ENCODE data around the gene TBXAS1. TPM values are rescaled to one million over a fixed set of nuclear protein-coding genes. Genes with fewer than 3 reads are reported as not detected.

The TBXAS1 gene
- total and polyA plus RNA-seq, 11 donors: 2.0 to 32.0 (median 4.7) TPM

- no peak for DNase-seq
- H3K36me3 ChIP-seq: peaks cover 0 to 66% (median 32%) of the 10 kb centered on the region in 9 donors
- 72 to 79% (median 78%) methylated on average over 3 of the region's 3 CpGs for WGBS, 4 donors
- no peaks in the 10 kb centered on the region for H3K9me3 ChIP-seq
- H3K4me1 ChIP-seq: peaks cover 0 to 67% (median 12%) of the 10 kb centered on the region in 12 donors
- H3K4me3 ChIP-seq: no peak overlapping the region
- TF ChIP-seq CTCF (IDR thresholded peaks at IDR 0.05) (no peak), POLR2A (IDR thresholded peaks at IDR 0.05) (no peak)
- intact Hi-C loops (cut with DNase I): no loop called here
- H3K27me3 ChIP-seq: no peaks in the 10 kb centered on the region
- H3K27ac ChIP-seq: peak overlapping the region in 1 of 12 donors; percentile 62
- ATAC-seq: no peak
These were observed 224.9 kb downstream of the TBXAS1 start for GRCh38 chr7:140053812-140054539.

GRCh38 chr7:140054751-140055150 is 225.7 kb downstream of the TBXAS1 start:
- no peaks in the 10 kb centered on the region for H3K9me3 ChIP-seq
- H3K27me3 ChIP-seq: no peaks in the 10 kb centered on the region
- H3K4me1 ChIP-seq: peaks cover 0 to 67% (median 13%) of the 10 kb centered on the region in 12 donors
- no peak for TF ChIP-seq CTCF (IDR thresholded peaks at IDR 0.05)
- peak overlapping the region in 1 of 12 donors; percentile 62 for H3K27ac ChIP-seq
- peaks cover 0 to 60% (median 32%) of the 10 kb centered on the region in 9 donors for H3K36me3 ChIP-seq
- 64 to 86% (median 83%) methylated on average over 4 of the region's 4 CpGs for WGBS, 4 donors
- ATAC-seq (no peak), DNase-seq (no peak)
- intact Hi-C loops (cut with DNase I): no loop called here
- H3K4me3 ChIP-seq: no peak overlapping the region

- TF ChIP-seq CTCF (IDR thresholded peaks at IDR 0.05) (no peak), POLR2A (IDR thresholded peaks at IDR 0.05) (no peak)
- no peak for ATAC-seq
- 84 to 97% (median 94%) methylated on average over 2 of the region's 2 CpGs for WGBS, 4 donors
- Histone ChIP-seq H3K27me3 (no peaks in the 10 kb centered on the region), H3K4me1 (peaks cover 7 to 75% (median 21%) of the 10 kb centered on the region in 12 donors), H3K36me3 (peaks cover 0 to 60% (median 32%) of the 10 kb centered on the region in 9 donors), H3K9me3 (no peaks in the 10 kb centered on the region), H3K4me3 (no peak overlapping the region), H3K27ac (no peak overlapping the region)
- DNase-seq: no peak
- intact Hi-C loops (cut with DNase I): no loop called here
These were observed 226.8 kb downstream of the TBXAS1 start for GRCh38 chr7:140055833-140056232.

GRCh38 chr7:140056431-140057142 is 227.5 kb downstream of the TBXAS1 start:
- Histone ChIP-seq H3K36me3 (peaks cover 0 to 56% (median 32%) of the 10 kb centered on the region in 9 donors), H3K4me1 (peaks cover 7 to 81% (median 29%) of the 10 kb centered on the region in 12 donors), H3K9me3 (no peaks in the 10 kb centered on the region), H3K4me3 (no peak overlapping the region), H3K27ac (peak overlapping the region in 1 of 12 donors; percentile 78), H3K27me3 (no peaks in the 10 kb centered on the region)
- intact Hi-C loops (cut with DNase I): no loop called here
- WGBS, 4 donors: 91 to 95% (median 94%) methylated on average over 5 of the region's 5 CpGs
- ATAC-seq: no peak
- no peak for TF ChIP-seq CTCF (IDR thresholded peaks at IDR 0.05)
- TF ChIP-seq POLR2A (IDR thresholded peaks at IDR 0.05): no peak
- no peak for DNase-seq

All from heart left ventricle (tissue), 16 donors.